HG03571 (cell line): Measurements from ENCODE around the gene PFAS.
A peak's percentile ranks its signal among the peaks of the same experiment; 100 is the strongest.
"Not testable (repeated sequence)": the region's sequence is repeated elsewhere in the genome, so short reads cannot be mapped to it uniquely, and the experiment has no call there.

ENCODE experiments used
- ATAC-seq: cut with Tn5 transposase; IDR thresholded peaks from one replicate; pipeline ENCODE4 v1.9.1; 2021; ENCODE audit not compliant: unreplicated experiment

The PFAS gene

GRCh38 chr17:8248751-8249607 is at the start of gene PFAS:
Gene PFAS (plus strand): TSS chr17:8249289. CDS start chr17:8253938, 4,649 bp downstream.
- peak; percentile 57 for ATAC-seq

GRCh38 chr17:8204761-8205555 is 44.1 kb upstream of the PFAS start:
- no peak for ATAC-seq

- ATAC-seq = no peak
Measured at GRCh38 chr17:8206536-8206935, 42.6 kb upstream of the PFAS start.

DNA sequence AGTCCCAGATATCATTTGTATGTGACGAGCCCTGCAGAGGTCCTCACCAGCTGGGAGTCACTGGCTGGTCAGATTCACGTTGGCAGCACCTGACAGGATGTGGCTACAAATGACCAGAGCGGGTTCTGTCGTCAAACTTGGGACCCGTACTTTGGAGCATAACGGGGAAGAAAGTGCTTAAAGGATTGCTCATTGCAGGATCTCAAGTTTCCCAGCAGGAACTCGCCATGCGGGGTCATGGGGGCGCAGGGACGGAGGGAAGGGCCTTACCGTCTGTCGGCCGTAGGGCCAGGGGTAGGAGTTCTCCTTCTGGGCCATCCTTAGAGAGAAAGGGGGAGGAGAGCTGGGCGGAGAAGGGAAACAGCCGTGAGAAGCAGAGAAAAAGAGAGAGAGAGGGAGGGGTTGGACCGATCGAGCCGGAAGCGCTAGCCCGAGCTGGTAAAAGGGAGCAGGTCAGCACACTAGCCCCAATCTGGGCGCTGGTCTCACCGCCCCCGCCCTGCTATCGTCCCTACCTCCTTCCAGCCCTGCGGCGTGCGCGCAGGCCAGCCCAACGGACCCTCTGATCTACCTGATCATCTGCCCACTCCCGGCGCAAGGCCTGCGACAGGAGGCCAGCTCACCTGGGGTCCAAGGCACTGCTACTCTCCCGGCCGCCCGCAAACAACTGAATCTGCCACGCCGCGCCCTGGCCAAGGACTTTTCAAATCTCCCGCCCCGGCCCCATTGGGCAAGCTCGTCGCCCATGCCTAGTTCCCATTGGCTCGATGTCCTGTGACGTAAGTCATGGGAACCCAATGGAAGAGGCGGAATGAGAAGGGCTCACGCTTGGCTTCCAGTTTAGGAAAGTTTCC is 39.0 kb upstream of the PFAS start, which contains the start of gene AURKB:
Gene AURKB (minus strand): TSS at position 669 of the 854 bp plus-strand sequence. CDS start 351 bp downstream, at position 318.
- ATAC-seq = peak; percentile 76

- no peak for ATAC-seq
Measured at GRCh38 chr17:8210761-8211458, 38.2 kb upstream of the PFAS start.

DNA sequence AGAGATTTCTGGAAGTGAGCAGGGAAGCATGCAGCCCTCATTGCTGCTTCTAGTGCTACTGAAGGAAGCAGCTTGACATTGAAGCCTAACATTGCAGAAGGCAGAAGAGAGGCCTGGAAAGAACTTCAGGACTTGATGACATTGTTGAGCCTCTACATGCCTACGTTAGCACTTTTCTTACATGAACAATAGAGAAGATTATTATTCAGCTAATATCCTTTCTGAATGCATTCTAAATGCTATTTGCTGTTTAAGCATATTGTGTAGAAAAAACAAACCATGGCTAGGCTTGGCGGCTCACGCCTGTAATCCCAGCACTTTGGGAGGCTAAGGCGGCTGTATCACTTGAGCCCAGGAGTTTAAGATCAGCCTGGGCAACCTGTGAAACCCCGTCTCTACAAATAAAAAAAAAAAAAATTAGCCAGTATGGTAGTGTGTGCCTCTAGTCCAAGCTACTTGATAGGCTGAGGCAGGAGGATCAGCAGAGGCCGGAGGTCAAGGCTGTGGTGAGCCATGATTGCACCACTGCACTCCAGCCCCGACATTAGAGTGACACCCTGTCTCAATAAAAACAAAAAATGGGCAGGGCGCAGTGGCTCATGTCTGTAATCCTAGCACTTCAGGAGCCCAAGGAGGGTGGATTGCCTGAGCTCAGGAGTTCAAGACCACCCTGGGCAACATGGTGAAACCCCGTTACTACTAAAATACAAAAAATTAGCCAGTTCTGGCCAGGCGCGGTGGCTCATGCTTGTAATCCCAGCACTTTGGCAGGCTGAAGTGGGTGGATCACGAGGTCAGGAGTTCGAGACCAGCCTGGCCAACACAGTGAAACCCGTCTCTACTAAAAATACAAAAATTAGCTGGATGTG is 36.5 kb upstream of the PFAS start:
- ATAC-seq = no peak

- not testable (repeated sequence) for ATAC-seq
Measured at GRCh38 chr17:8214000-8214399, 35.1 kb upstream of the PFAS start.

- no peak for ATAC-seq
Measured at GRCh38 chr17:8220783-8221662, 28.1 kb upstream of the PFAS start.

DNA sequence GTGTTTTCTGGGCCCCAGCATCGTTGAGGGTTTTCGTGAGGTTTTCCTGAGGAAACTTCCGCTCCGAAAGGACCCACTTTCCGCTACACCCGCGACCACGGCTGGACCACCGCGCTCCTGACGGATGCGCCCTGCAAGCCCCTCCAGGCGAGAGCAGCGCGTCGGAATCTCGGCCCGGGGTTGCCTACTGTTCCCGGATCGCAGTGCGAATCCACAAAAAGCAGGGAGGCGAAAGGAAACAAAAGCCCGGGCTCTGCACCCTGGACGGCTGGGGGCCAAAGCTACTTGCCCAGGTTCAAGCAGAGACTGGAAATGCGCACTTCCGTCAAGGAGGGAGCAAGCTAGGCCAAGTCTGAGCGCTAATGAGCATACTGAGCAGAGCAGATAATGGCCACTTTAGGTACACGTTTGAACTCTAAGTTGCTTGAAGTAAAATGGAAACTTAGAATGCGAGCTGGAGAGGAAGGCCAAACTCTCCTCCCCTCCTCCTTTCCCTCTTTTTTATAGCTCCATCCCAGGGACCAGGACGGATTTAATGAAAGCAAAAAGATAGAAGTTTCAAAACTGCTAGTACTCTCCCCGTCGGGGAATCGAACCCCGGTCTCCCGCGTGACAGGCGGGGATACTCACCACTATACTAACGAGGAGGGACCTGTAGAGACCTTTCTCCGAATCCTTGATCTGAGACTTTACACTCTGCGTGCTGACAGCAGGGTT is 27.3 kb upstream of the PFAS start:
- ATAC-seq = peak; percentile 38

DNA sequence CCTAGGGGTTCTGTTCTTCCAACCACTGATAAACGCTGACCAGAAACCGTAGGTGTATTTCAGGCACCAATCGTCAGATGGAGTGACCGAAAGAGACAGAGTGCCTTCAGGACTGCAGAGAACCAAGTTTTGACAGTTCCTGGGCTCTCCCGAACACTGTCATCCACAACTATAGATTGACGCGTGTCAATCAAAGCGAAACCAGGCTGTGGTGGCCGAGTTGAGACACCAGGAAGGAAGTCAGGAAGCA is 26.8 kb upstream of the PFAS start:
- ATAC-seq = peak; percentile 21

DNA sequence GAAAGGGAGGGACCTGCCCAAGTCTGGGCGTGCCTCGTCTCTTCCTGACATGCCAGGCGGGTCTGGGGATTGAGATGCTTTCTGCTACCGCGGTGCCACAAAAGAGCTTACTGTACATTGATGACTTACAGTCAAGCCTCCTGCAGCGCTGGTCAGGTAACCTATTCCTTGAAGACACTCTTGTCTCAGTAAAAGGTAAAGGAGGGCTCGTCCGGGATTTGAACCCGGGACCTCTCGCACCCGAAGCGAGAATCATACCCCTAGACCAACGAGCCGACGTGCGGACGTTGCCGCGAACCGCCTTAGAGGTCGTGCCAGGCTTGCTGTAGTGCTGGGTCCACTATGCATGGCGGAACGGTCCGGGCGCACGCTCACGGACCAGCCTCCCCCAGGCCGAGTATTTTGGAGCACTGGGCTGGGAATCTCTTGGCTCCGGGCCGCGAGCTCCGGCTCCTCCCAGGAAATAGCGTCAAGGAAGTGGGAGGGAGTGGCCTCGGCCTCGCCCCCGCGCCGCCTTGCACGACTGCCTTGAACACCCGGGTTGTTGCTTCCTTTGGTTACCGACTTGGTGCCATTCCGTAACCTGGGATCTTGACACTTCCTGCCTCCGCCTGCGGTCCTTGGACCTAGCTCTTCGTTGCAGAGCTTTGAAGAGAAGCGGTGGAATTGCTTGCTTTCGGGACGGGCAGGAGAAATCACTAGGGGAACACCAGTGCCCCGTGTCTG is 26.3 kb upstream of the PFAS start:
- peak; percentile 43 for ATAC-seq

DNA sequence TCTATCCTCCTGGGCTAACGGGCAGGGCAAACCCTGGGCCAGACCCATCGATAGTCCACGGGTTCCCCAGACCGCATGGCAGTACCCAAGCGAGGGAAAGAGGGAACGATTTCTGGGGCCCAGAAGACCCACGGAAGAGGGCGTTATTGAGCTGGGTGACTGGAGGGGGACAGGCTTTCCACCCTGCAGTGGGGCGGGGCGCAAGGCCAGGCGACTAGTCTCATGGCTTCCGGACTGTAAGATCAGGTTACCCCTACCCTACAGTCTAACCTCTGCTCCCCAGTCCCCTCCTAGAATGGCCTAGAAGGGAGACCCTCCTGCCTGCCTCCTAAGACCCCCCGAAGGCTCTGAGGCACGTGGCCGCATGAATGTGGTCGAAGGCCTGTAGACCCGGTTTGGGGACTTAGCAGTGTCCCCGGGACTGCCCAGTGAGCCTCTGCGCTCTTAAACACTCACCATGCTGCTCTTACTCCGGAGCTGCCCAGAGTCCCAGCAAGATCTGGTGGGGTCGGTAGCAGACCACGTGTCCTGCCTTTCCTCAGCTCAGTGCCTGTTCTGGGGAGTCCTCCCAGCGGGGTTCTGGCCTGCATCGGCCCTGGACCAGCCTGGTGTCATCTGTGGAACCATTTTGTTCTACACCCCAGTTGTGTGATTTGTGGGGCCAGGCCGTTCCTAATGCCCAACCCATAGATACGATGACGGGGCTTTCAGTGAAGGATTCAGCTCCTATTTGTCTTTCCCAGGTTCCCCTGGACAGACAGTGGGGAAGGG is 25.5 kb upstream of the PFAS start:
- ATAC-seq = no peak

DNA sequence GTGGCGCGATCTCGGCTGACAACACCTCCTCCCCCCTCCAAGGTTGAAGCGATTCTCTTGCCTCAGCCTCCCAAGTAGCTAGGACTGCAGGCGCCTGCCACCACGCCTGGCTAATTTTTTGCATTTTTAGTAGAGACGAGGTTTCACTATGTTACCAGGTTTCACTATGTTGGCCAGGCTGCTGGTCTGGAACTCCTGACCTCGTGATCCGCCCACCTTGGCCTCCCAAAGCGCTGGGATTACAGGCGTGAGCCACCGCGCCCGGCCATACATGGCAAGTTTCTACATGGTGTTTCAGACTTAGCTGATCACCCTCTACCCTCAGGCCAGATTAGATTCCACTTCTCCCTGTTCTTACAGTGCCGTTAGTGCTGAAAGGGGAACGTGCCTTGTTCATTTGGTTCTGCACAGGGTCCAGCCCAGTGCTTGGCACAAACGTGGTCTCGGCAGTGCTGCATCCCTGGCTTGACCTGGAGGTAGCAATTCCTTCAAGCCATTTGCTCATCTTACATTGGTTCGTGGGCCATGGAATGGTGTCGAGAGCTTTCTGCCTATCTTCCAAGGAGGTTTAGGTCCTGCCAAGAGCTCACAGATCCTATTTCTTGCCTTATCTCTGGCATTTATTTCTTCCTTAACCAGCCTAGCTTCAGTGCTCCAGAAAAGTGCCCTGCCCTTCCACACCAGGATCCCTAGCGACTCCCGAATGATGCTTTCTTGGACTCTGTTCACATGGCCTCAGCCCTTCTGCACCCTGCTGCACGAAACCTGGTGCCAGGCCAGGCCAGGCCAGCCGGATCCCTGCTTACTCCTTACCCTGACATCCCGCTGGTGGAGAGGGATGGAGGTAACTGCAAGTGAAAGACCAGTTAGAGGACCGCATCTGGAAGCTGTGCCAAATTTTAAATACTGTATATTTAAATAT is 23.9 kb upstream of the PFAS start:
- ATAC-seq = no peak

- ATAC-seq = no peak
Measured at GRCh38 chr17:8225813-8226535, 23.1 kb upstream of the PFAS start.
